HL-60 (cell line): ENCODE data around the gene NTF3.

ENCODE experiments used
- DNase-seq, 2 experiments: peaks; one replicate each; pipeline ENCODE4 v3.0.0-alpha.2; 2010 to 2020; ENCODE audit warnings: low read depth in 1 of 2, low spot score in 1 of 2
- H3K27ac ChIP-seq: fragments of 250-450 bp; sonication (Bioruptor Pico); replicated peaks from 2 replicates; pipeline ENCODE4 v1.5.1; 2020; ENCODE audit warnings: mild to moderate bottlenecking, moderate library complexity
- H3K27me3 ChIP-seq: fragments of 250-450 bp; sonication (Bioruptor Pico); 2 replicates; pipeline ENCODE4 v1.5.1; 2021; ENCODE audit warnings: mild to moderate bottlenecking, moderate library complexity; ENCODE audit not compliant: insufficient read depth, poor library complexity, severe bottlenecking
- H3K4me3 ChIP-seq: replicated peaks from 2 replicates; pipeline ENCODE4 v1.5.1; 2011; ENCODE audit warnings: mild to moderate bottlenecking, control low read depth, low read length; ENCODE audit not compliant: insufficient read depth
- GABPA ChIP-seq: IDR thresholded peaks from 2 replicates; pipeline ENCODE4 v1.6.1; 2012; ENCODE audit warnings: low read depth
- POLR2AphosphoS5 ChIP-seq: IDR thresholded peaks from 2 replicates; pipeline ENCODE4 v1.6.1; 2012; ENCODE audit warnings: low read depth
- SPI1 ChIP-seq: IDR thresholded peaks from 2 replicates; pipeline ENCODE4 v1.6.1; 2012; ENCODE audit warnings: low read depth, mild to moderate bottlenecking, borderline replicate concordance
- TF ChIP-seq, protein P1 (sequence below): IDR thresholded peaks from 2 replicates; pipeline ENCODE4 v1.6.1; 2012; ENCODE audit warnings: low read depth; ENCODE audit not compliant: insufficient replicate concordance
- TF ChIP-seq, protein P2 (sequence below): IDR thresholded peaks from one replicate; pipeline ENCODE4 v1.5.1; 2011; ENCODE audit warnings: low read length, control low read depth, inconsistent platforms; ENCODE audit not compliant: insufficient read depth

The NTF3 gene

DNA sequence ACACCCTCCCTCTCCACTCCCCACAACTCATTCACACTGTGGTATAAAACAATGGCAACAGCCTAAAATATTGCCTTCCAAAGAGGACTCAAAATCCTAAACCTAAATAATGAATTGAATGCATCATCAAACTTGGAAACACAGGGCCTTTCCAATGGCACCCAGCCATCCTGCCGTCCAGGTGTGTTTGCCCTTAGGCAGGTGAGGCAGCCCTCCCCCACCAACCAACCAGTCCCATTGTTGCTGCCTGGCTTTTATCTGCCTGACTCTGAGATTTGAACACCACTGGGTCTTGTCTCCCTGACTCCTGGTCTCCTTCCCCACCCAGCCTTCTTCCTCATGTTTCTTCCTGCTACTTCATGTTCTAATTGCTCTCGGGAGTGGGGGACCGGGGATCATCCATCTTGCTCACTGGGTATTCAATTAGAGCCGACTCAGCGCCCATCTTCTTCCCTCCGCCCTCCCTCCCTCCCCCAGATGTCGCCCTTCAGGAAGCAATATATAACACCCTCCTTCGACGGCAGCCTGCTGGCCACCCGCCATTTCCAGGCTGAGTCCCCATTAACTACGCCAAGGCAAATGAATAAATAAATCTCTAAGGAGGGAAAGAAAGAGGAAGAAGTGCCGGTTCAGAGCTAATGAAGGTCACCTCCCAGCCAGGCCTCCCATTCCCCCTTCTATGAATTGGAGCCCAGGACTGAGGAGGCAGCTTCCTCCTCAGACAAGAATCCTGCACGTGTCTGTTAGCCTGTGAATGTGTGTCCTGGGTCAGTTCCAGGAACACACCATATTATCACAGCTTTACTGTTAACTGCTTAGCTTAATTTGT is 36.3 kb upstream of the NTF3 start:
- Histone ChIP-seq H3K27ac (no peak overlapping the region), H3K4me3 (no peak overlapping the region), H3K27me3 (no peaks in the 10 kb centered on the region)
- TF ChIP-seq POLR2AphosphoS5 (no peak), GABPA (no peak), SPI1 (no peak)
- TF ChIP-seq, protein P1, sequence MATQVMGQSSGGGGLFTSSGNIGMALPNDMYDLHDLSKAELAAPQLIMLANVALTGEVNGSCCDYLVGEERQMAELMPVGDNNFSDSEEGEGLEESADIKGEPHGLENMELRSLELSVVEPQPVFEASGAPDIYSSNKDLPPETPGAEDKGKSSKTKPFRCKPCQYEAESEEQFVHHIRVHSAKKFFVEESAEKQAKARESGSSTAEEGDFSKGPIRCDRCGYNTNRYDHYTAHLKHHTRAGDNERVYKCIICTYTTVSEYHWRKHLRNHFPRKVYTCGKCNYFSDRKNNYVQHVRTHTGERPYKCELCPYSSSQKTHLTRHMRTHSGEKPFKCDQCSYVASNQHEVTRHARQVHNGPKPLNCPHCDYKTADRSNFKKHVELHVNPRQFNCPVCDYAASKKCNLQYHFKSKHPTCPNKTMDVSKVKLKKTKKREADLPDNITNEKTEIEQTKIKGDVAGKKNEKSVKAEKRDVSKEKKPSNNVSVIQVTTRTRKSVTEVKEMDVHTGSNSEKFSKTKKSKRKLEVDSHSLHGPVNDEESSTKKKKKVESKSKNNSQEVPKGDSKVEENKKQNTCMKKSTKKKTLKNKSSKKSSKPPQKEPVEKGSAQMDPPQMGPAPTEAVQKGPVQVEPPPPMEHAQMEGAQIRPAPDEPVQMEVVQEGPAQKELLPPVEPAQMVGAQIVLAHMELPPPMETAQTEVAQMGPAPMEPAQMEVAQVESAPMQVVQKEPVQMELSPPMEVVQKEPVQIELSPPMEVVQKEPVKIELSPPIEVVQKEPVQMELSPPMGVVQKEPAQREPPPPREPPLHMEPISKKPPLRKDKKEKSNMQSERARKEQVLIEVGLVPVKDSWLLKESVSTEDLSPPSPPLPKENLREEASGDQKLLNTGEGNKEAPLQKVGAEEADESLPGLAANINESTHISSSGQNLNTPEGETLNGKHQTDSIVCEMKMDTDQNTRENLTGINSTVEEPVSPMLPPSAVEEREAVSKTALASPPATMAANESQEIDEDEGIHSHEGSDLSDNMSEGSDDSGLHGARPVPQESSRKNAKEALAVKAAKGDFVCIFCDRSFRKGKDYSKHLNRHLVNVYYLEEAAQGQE = no peak
- no peak for DNase-seq

DNA sequence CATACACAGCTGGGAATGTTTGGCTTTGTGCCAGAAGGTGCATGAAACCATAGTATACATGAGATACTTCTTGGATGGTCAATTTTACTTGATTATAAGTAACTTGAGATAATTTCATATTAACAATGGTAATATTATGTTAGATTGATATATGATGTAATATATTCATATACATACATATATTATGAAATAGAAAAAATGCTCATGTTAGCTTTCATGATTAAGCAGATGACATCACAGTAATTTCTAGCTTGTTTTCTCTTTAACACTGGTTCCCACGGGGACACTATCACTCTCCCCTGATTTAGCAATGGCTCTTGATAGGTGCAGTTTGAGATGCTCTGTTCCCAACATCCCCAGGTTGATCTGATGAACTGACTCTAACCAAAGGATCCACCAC is 35.4 kb upstream of the NTF3 start:
- Histone ChIP-seq H3K27me3 (no peaks in the 10 kb centered on the region), H3K4me3 (no peak overlapping the region), H3K27ac (no peak overlapping the region)
- DNase-seq = no peak
- TF ChIP-seq POLR2AphosphoS5 (no peak), SPI1 (no peak), GABPA (no peak)
- TF ChIP-seq, protein P2, sequence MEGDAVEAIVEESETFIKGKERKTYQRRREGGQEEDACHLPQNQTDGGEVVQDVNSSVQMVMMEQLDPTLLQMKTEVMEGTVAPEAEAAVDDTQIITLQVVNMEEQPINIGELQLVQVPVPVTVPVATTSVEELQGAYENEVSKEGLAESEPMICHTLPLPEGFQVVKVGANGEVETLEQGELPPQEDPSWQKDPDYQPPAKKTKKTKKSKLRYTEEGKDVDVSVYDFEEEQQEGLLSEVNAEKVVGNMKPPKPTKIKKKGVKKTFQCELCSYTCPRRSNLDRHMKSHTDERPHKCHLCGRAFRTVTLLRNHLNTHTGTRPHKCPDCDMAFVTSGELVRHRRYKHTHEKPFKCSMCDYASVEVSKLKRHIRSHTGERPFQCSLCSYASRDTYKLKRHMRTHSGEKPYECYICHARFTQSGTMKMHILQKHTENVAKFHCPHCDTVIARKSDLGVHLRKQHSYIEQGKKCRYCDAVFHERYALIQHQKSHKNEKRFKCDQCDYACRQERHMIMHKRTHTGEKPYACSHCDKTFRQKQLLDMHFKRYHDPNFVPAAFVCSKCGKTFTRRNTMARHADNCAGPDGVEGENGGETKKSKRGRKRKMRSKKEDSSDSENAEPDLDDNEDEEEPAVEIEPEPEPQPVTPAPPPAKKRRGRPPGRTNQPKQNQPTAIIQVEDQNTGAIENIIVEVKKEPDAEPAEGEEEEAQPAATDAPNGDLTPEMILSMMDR = no peak
- TF ChIP-seq, protein P1 = no peak

DNA sequence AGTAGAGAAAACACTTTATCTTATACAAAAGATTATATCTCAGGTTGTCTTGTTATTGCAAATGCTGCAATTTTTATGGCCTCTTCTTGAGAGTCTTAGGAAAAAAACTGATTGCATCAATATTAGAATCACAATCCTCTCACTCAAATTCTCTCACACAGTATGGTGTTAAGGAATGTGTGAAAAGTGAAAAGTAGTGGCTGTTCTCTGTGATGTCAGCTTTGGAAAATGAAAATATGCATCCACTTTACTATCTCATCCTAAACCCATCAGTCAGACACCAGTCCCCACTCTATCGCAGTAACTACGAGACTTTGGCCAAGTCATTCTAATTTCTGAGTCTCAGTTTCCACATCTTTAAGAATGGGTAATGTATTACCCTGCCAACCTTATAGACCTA is 32.6 kb upstream of the NTF3 start:
- DNase-seq = no peak
- no peak overlapping the region for H3K27ac ChIP-seq
- TF ChIP-seq SPI1 (no peak), POLR2AphosphoS5 (no peak)
- TF ChIP-seq, protein P1 = no peak
- H3K27me3 ChIP-seq = peaks cover 3% of the 10 kb centered on the region
- H3K4me3 ChIP-seq = no peak overlapping the region
